PC-9 (cell line): ENCODE data around the gene ZNF587B. TPM values are rescaled to one million over a fixed set of nuclear protein-coding genes. Genes with fewer than 3 reads are reported as not detected.

Experiments
- BruUV-seq: library from RNA; stranded (reverse); fragments of 400-500 nt; replicated peaks from 2 replicates; lab custom pipeline; 2021; lab: Mats Ljungman, UMichigan
- CTCF ChIA-PET: fragments of 300-600 bp; sonication (Branson Sonifier 250); formaldehyde crosslinking; loops from one replicate; lab custom pipeline; 2022; ENCODE audit warnings: antibody characterized with exemption; lab: Charles Lee
- POLR2A ChIA-PET: fragments of 300-600 bp; sonication (Branson Sonifier 250); formaldehyde crosslinking; loops from one replicate; lab custom pipeline; 2022; ENCODE audit warnings: antibody characterized with exemption; ENCODE audit not compliant: unreplicated experiment; lab: Charles Lee
- DNase-seq, 2 experiments: peaks; one replicate each; pipeline versions ENCODE4 v3.0.0 to v3.0.0-alpha.2; 2015 to 2022; ENCODE audit warnings: mixed read lengths in 1 of 2
- H2AFZ ChIP-seq: fragments of 200-600 bp; sonication (generic); 2 replicates; pipeline ENCODE4 v1.8.1; 2017; ENCODE audit warnings: antibody characterized with exemption
- H3F3A ChIP-seq: fragments of 200-600 bp; sonication (generic); 2 replicates; pipeline ENCODE4 v1.8.1; 2017; ENCODE audit warnings: antibody characterized with exemption, mild to moderate bottlenecking, low read depth; ENCODE audit not compliant: insufficient read depth
- H3K27ac ChIP-seq: fragments of 200-600 bp; sonication (generic); 2 replicates; pipeline ENCODE4 v1.6.1; 2016; ENCODE audit warnings: mixed run types
- H3K27me3 ChIP-seq: fragments of 200-600 bp; sonication (generic); 2 replicates; pipeline ENCODE4 v1.6.1; 2016; ENCODE audit warnings: low read depth, mixed run types; ENCODE audit not compliant: insufficient read depth
- H3K36me3 ChIP-seq: fragments of 200-600 bp; sonication (generic); 2 replicates; pipeline ENCODE4 v1.6.1; 2016; ENCODE audit warnings: low read depth, mixed run types
- H3K4me1 ChIP-seq: fragments of 200-600 bp; sonication (generic); replicated peaks from 2 replicates; pipeline ENCODE4 v1.6.1; 2016; ENCODE audit warnings: mixed run types; ENCODE audit not compliant: insufficient read depth
- H3K4me2 ChIP-seq: fragments of 200-600 bp; sonication (generic); 2 replicates; pipeline ENCODE4 v1.6.1; 2017; ENCODE audit warnings: mixed run types
- H3K4me3 ChIP-seq: fragments of 200-600 bp; sonication (generic); 2 replicates; pipeline ENCODE4 v1.6.1; 2016; ENCODE audit warnings: mixed run types
- H3K79me2 ChIP-seq: fragments of 200-600 bp; sonication (generic); 2 replicates; pipeline ENCODE4 v1.6.1; 2017; ENCODE audit warnings: low read depth, mixed run types
- H3K9me2 ChIP-seq: fragments of 200-600 bp; sonication (generic); 2 replicates; pipeline ENCODE4 v1.8.1; 2017; ENCODE audit warnings: mild to moderate bottlenecking; ENCODE audit not compliant: insufficient read depth
- H3K9me3 ChIP-seq: fragments of 200-600 bp; sonication (generic); 2 replicates; pipeline ENCODE4 v1.8.1; 2016; ENCODE audit warnings: low read depth; ENCODE audit not compliant: insufficient read depth
- H4K20me1 ChIP-seq: fragments of 200-600 bp; sonication (generic); 2 replicates; pipeline ENCODE4 v1.8.1; 2017; ENCODE audit not compliant: insufficient read depth
- CTCF ChIP-seq: fragments of 200-600 bp; sonication (generic); conservative IDR thresholded peaks from 2 replicates; pipeline ENCODE4 v1.6.1; 2017; ENCODE audit warnings: mixed run types, antibody characterized with exemption, mild to moderate bottlenecking, moderate library complexity
- EZH2 ChIP-seq: fragments of 200-600 bp; sonication (generic); IDR thresholded peaks from 2 replicates; pipeline ENCODE4 v1.8.0; 2017; ENCODE audit warnings: antibody characterized with exemption, low read depth
- intact Hi-C: fragments of 100-400 bp; cut with micrococcal nuclease; formaldehyde crosslinking; loops from one replicate; pipeline ENCODE4 v1.10.0; 2022; ENCODE audit not compliant: unreplicated experiment
- total RNA-seq: library from RNA; stranded (reverse); gene quantifications from 2 replicates; pipeline ENCODE4 v1.2.3, GENCODE V29; 2021

Gene ZNF587B
- total RNA-seq, 1 experiment from 2014 or later, result 21.2 TPM

DNA sequence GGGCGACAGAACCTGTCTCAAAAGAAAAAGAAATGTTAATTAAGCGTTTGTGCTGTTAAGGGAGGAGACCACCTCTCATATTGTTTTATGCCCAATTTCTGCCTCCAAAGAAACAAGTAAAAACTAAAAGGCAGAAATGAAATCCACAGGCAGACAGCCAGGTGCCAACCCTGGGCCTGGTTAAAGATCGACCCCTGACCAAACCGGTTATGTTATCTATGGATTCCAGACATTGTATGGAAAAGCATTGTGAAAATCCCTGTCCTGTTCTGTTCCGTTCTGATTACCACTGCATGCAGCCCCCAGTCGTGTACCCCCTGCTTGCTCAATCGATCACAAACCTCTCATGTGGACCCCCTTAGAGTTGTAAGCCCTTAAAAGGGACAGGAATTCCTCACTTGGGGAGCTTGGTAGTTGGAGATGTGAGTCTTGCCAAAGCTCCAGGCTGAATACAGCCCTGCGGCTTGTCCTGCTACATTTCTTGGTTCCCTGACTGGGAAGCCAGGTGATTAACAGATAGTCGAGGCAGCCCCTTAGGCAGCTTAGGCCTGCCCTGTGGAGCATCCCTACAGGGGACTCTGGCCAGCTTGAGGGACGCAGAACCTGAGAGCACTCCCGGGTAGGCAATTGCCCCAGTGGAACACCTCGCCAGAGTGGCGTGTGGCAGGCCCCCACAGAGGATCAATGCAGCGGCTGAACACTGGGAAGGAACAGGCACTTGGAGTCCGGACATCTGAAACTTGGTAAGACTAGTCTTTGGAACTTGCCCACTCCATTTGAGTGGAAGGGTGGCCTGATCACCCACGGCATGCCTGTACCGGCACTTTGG is 14.6 kb upstream of the ZNF587B start:
- peak overlapping the region; percentile 92 for H3K4me2 ChIP-seq
- H3K27ac ChIP-seq, result no peak overlapping the region
- H3K36me3 ChIP-seq, result 0 out of 2 replicates have a peak, but pooled peaks cover 10% of the 10 kb centered on the region
- peak overlapping the region; percentile 71 for H2AFZ ChIP-seq
- H4K20me1 ChIP-seq, result no peaks in the 10 kb centered on the region; the same call in 1 of the 2 replicates
- no peaks in the 10 kb centered on the region for H3K27me3 ChIP-seq
- H3K79me2 ChIP-seq, result peaks cover 21% of the 10 kb centered on the region
- peaks cover 24% of the 10 kb centered on the region for H3K4me1 ChIP-seq
- no peaks in the 10 kb centered on the region for H3K9me2 ChIP-seq
- no peak for TF ChIP-seq CTCF
- ChIA-PET POLR2A (interaction anchor here (0.5 to 1.2 kb wide), 6 partner anchors 11 to 500 kb away, joined by 3 to 28 read pairs (median 4); partner anchors contain the start of genes ZNF530 and ZNF548), CTCF (no interaction called here)
- no peak for DNase-seq
- no peaks in the 10 kb centered on the region for H3K9me3 ChIP-seq
- intact Hi-C loops, result loop anchor here (2.0 to 5.0 kb wide), 2 partner anchors 69 to 133 kb away; partner anchors contain the start of genes ZNF551 and ZNF776
- no TSS peak for BruUV-seq
- peaks cover 4% of the 10 kb centered on the region; the same call in 1 of the 2 replicates for H3F3A ChIP-seq
- H3K4me3 ChIP-seq, result peak overlapping the region; percentile 80; the same call in 1 of the 2 replicates

DNA sequence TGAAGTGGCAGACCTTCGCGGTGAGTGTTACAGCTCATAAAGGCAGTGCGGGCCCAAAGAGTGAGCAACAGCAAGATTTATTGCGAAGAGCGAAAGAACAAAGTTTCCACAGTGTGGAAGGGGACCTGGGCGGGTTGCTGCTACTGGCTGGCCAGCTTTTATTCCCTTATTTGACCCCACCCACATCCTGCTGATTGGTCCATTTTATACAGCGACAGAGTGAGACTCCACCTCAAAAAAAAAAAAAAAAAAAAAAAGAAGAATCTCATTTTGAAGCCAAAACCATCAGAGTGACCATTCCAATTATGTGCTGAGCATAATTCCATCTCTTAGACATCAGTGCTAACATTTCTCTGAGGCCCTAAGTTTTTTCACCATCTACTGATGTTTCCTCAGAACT is 13.4 kb upstream of the ZNF587B start:
- Histone ChIP-seq H2AFZ (no peak overlapping the region), H3K79me2 (peaks cover 31% of the 10 kb centered on the region), H3K4me3 (no peak overlapping the region), H3K27ac (no peak overlapping the region), H3K27me3 (no peaks in the 10 kb centered on the region), H3K4me1 (peaks cover 30% of the 10 kb centered on the region), H4K20me1 (no peaks in the 10 kb centered on the region), H3K9me2 (no peaks in the 10 kb centered on the region), H3K36me3 (0 out of 2 replicates have a peak, but pooled peaks cover 8% of the 10 kb centered on the region), H3K9me3 (no peaks in the 10 kb centered on the region), H3F3A (peaks cover 4% of the 10 kb centered on the region; the same call in 1 of the 2 replicates), H3K4me2 (no peak overlapping the region)
- ChIA-PET POLR2A (no interaction called here), CTCF (no interaction called here)
- BruUV-seq, result no TSS peak
- TF ChIP-seq CTCF (no peak), EZH2 (no peak)
- intact Hi-C loops, result loop anchor here (5.0 kb wide), 1 partner anchor 134 kb away; the partner anchor contains the start of gene ZNF551
- DNase-seq, result no peak

DNA sequence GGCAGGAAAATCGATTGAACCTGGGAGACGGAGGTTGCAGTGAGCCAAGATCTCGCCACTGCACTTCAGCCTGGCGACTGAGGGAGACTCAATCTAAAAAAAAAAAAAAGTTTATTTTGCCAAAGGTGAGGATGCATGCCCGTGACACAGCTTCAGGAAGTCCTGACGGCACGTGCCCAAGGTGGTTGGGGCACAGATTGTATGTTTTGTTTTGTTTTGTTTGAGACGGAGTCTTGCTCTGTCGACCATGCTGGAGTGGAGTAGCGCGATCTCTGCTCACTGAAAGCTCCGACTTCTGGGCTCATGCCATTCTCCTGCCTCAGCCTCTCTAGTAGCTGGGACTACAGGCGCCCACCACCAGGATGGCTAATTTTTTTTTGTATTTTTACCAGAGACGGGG is 12.1 kb upstream of the ZNF587B start:
- Histone ChIP-seq H3K4me1 (peaks cover 30% of the 10 kb centered on the region), H4K20me1 (no peaks in the 10 kb centered on the region; the same call in 1 of the 2 replicates), H2AFZ (no peak overlapping the region), H3K27me3 (no peaks in the 10 kb centered on the region), H3F3A (peaks cover 4% of the 10 kb centered on the region; the same call in 1 of the 2 replicates), H3K9me3 (no peaks in the 10 kb centered on the region), H3K4me3 (no peak overlapping the region), H3K79me2 (peaks cover 45% of the 10 kb centered on the region), H3K4me2 (peak overlapping the region; percentile 94; the same call in 1 of the 2 replicates), H3K36me3 (peaks cover 16% of the 10 kb centered on the region), H3K27ac (no peak overlapping the region), H3K9me2 (no peaks in the 10 kb centered on the region)
- intact Hi-C loops, result loop anchor here (5.0 kb wide), 1 partner anchor 136 kb away; the partner anchor contains the start of gene ZNF551
- TF ChIP-seq EZH2 (no peak), CTCF (no peak)
- ChIA-PET CTCF (no interaction called here), POLR2A (no interaction called here)
- DNase-seq, result no peak
- BruUV-seq, result no TSS peak
